Heart right ventricle (tissue), 16 donors: ENCODE data around the gene DNAJC15. TPM values are rescaled to one million over a fixed set of nuclear protein-coding genes. Genes with fewer than 3 reads are reported as not detected.

Experiments
- ATAC-seq, 8 donors: fragments of 200-7000 bp; cut with Tn5 transposase; one replicate each; pipeline ENCODE4 v1.9.1; 2020; ENCODE audit warnings: mild to moderate bottlenecking in 8 of 8, moderate library complexity in 8 of 8, moderate number of reproducible peaks in 1 of 8
- DNase-seq, 2 donors: peaks; one replicate each; pipeline ENCODE4 v3.0.0-alpha.2; 2020
- H3K27ac ChIP-seq, 10 donors: fragments of 200-600 bp; sonication (generic) in 2 of 10; one replicate each; pipeline versions ENCODE4 v1.5.0 to v1.8.0; 2020 to 2022; ENCODE audit warnings: mild to moderate bottlenecking in 3 of 10
- H3K27me3 ChIP-seq, 7 donors: fragments of 200-600 bp; one replicate each; pipeline ENCODE4 v1.8.0; 2021 to 2022; ENCODE audit warnings: mild to moderate bottlenecking in 2 of 7
- H3K36me3 ChIP-seq, 9 donors: fragments of 200-600 bp; sonication (generic) in 1 of 9; one replicate each; pipeline versions ENCODE4 v1.5.0 to v1.8.0; 2020 to 2022; ENCODE audit warnings: mild to moderate bottlenecking in 2 of 9
- H3K4me1 ChIP-seq, 9 donors: fragments of 200-600 bp; sonication (generic) in 1 of 9; one replicate each; pipeline versions ENCODE4 v1.5.0 to v1.8.0; 2020 to 2022; ENCODE audit warnings: mild to moderate bottlenecking in 4 of 9
- H3K4me3 ChIP-seq, 10 donors: fragments of 200-600 bp; sonication (generic) in 2 of 10; one replicate each; pipeline versions ENCODE4 v1.5.0 to v1.8.0; 2020 to 2022; ENCODE audit warnings: mild to moderate bottlenecking in 7 of 10, moderate library complexity in 2 of 10
- H3K9me3 ChIP-seq, 11 donors: fragments of 200-600 bp in 10 of 11; sonication (generic) in 2 of 11; one replicate each; pipeline versions ENCODE4 v1.5.0 to v1.8.0; 2013 to 2022; ENCODE audit warnings: mild to moderate bottlenecking in 2 of 11, control low read depth in 1 of 11, moderate library complexity in 1 of 11
- CTCF ChIP-seq, 9 donors: fragments of 200-600 bp; sonication (generic) in 2 of 9; IDR thresholded peaks; one replicate each; pipeline versions ENCODE4 v1.5.0 to v1.8.0; 2021 to 2022; ENCODE audit warnings: antibody characterized with exemption in 9 of 9, mild to moderate bottlenecking in 5 of 9, moderate library complexity in 1 of 9
- WGBS, 2 donors: extraction: QIAGEN DNeasy Blood & Tissue Kit; methylation state at CpG; one replicate each; pipeline ENCODE4 v1.1.7; 2013; ENCODE audit warnings: inconsistent platforms in 1 of 2; 5-methylcytosine and 5-hydroxymethylcytosine counted together
- intact Hi-C, 10 donors: fragments of 100-400 bp; cut with DNase I; formaldehyde crosslinking; loops; one replicate each; pipeline versions ENCODE4 v1.11.1 to v1.14.2; 2022
- polyA plus RNA-seq, 2 donors: library from polyadenylated mRNA; stranded (reverse); fragments of 200-250 nt; gene quantifications; one replicate each; pipeline ENCODE4 v1.2.3, GENCODE V29; 2013
- total RNA-seq, 10 donors: library from RNA; stranded (reverse); fragmentation: NEBNext Ultra II Directional in 3 of 10; extraction: Animal tissue kit (Norgen Biotek cat#: 25700) in 3 of 10; gene quantifications; one replicate each; pipeline versions ENCODE4 v1.2.1 to v1.2.4, GENCODE V29; 2021 to 2023
- donor health status: Arrhythmogenic right ventricular cardiomyopathy.
- donor health status: ischemic (EF 13 %, LVEDD 7.1; RV severe dilation, severe dysfunction).
- donor health status: healthy with polysubstance abuse.
- donor health status: DM: no; HTN: yes; CAD: no.
- donor health status: DM: no; HTN: no; CAD: no.
- donor health status: ischemic (EF 25% LVEDD 6.9; RV normal size, moderate dysfunction).
- donor health status: ischemic (EF 25% LVEDD 5.7; RV mildly dilated, moderate dysfunction).
- donor health status: healthy.
- donor health status: DM: yes; HTN: yes; CAD: no.
- donor health status: Ischemic cardiomyopathy.
- donor health status: ischemic (EF 35%, LVEDD 5.7; RV mildly dilated, moderate dysfunction).
- donor health status: nonischemic (EF 11% LVEDD 7.7; RV severe dilation, severe dysfunction).
- donor health status: DM: yes; HTN: yes; CAD: no.
- donor health status: PGD.
- donor health status: ischemic (EF 29% LVEDD 5.4; RV normal size, mild dysfunction).
- donor health status: nonischemic (EF 23%, LVEDD 6.1; RV moderate dilation, normal function).

Gene DNAJC15
- total and polyA plus RNA-seq, 12 donors: 14.4 to 36.7 (median 28.1) TPM

- Histone ChIP-seq H3K27ac (peak overlapping the region in 4 of 10 donors; percentile 67 to 70 (median 68)), H3K27me3 (no peaks in the 10 kb centered on the region), H3K4me1 (peaks cover 5 to 24% (median 11%) of the 10 kb centered on the region in 9 donors), H3K4me3 (peak overlapping the region in 4 of 10 donors; percentile 4 to 29 (median 24)), H3K36me3 (no peaks in the 10 kb centered on the region), H3K9me3 (no peaks in the 10 kb centered on the region)
- peak in 3 of 8 donors; percentile 50 to 65 (median 53) for ATAC-seq
- WGBS, 2 donors: 66 to 84% methylated on average over 21 of the region's 21 CpGs
- intact Hi-C loops: loop anchor here in 2 of 10 donors (10.0 kb wide), 2 partner anchors 144 to 154 kb away; no protein-coding TSS in a partner anchor
- DNase-seq: peak; percentile 9 to 24
- no peak for TF ChIP-seq CTCF (IDR thresholded peaks at IDR 0.05)
These were observed 105.1 kb downstream of the DNAJC15 start for GRCh38 chr13:43128504-43128961.

GRCh38 chr13:43129066-43129465, 105.7 kb downstream of the DNAJC15 start:
- ATAC-seq: no peak
- H3K27ac ChIP-seq: no peak overlapping the region
- 76 to 86% methylated on average over 8 of the region's 8 CpGs for WGBS, 2 donors
- no peaks in the 10 kb centered on the region for H3K36me3 ChIP-seq
- no peaks in the 10 kb centered on the region for H3K9me3 ChIP-seq
- no peak for DNase-seq
- TF ChIP-seq CTCF (IDR thresholded peaks at IDR 0.05): no peak
- peaks cover 5 to 24% (median 11%) of the 10 kb centered on the region in 9 donors for H3K4me1 ChIP-seq
- intact Hi-C loops: loop anchor here in 2 of 10 donors (10.0 kb wide), 2 partner anchors 144 to 154 kb away; no protein-coding TSS in a partner anchor
- H3K27me3 ChIP-seq: peaks cover 0 to 3% (median 0%) of the 10 kb centered on the region in 7 donors
- peak overlapping the region in 2 of 10 donors; percentile 29 for H3K4me3 ChIP-seq

- ATAC-seq (no peak), DNase-seq (no peak)
- intact Hi-C loops: loop anchor here in 7 of 10 donors (2.0 to 10.0 kb wide), 12 partner anchors 145 to 535 kb away; no protein-coding TSS in a partner anchor
- Histone ChIP-seq H3K4me1 (peaks cover 5 to 24% (median 11%) of the 10 kb centered on the region in 9 donors), H3K27ac (no peak overlapping the region), H3K4me3 (no peak overlapping the region), H3K36me3 (no peaks in the 10 kb centered on the region), H3K9me3 (no peaks in the 10 kb centered on the region), H3K27me3 (peaks cover 0 to 3% (median 0%) of the 10 kb centered on the region in 7 donors)
- 52 to 55% methylated on average over 3 of the region's 3 CpGs for WGBS, 2 donors
- TF ChIP-seq CTCF (IDR thresholded peaks at IDR 0.05): no peak
These were observed 106.2 kb downstream of the DNAJC15 start for GRCh38 chr13:43129511-43130110.

GRCh38 chr13:43132257-43132656, 108.9 kb downstream of the DNAJC15 start:
- peaks cover 0 to 8% (median 3%) of the 10 kb centered on the region in 7 donors for H3K27me3 ChIP-seq
- peak in 8 of 9 donors; percentile 17 to 67 (median 47) for TF ChIP-seq CTCF (IDR thresholded peaks at IDR 0.05)
- H3K9me3 ChIP-seq: no peaks in the 10 kb centered on the region
- WGBS, 2 donors: 40 to 47% methylated on average over 4 of the region's 4 CpGs
- H3K36me3 ChIP-seq: no peaks in the 10 kb centered on the region
- H3K4me1 ChIP-seq: peaks cover 4 to 18% (median 9%) of the 10 kb centered on the region in 9 donors
- intact Hi-C loops: loop anchor here in 5 of 10 donors (2.0 to 10.0 kb wide), 11 partner anchors 160 to 537 kb away; no protein-coding TSS in a partner anchor
- no peak overlapping the region for H3K4me3 ChIP-seq
- H3K27ac ChIP-seq: no peak overlapping the region
- ATAC-seq (peak; percentile 28 to 84 (median 68)), DNase-seq (peak in 1 of 2 donors; percentile 21)
